ENCODE results near the gene MAPK11. TPM values are rescaled to one million over a fixed set of nuclear protein-coding genes. Genes with fewer than 3 reads are reported as not detected.

MAPK11 gene
- total and polyA plus RNA-seq, 9 of the 15 experiments (the other 6 are each of a cell fraction or from before 2014, with no cell fraction given): 0.06 to 14.6 (median 5.3) TPM

- no peak for TF ChIP-seq ZNF174 (CRISPR knock-in tag; IDR thresholded peaks at IDR 0.05)
- TF ChIP-seq GTF2F1 (IDR thresholded peaks at IDR 0.05; ENCODE audit: low read depth, low read length): no peak
- TF ChIP-seq THRA (IDR thresholded peaks at IDR 0.05): no peak
- TF ChIP-seq ASH1L (IDR thresholded peaks at IDR 0.05; ENCODE audit: borderline replicate concordance, low read depth, partially characterized antibody): no peak
Observed at GRCh38 chr22:50307890-50308596, 37.9 kb upstream of the MAPK11 start (continued).

- Histone ChIP-seq H3K9me3 (replicated peaks; ENCODE audit: control insufficient read depth, insufficient read depth, low read depth, low read length) (no peaks in the 10 kb centered on the region), H3K9ac (ENCODE audit: insufficient read depth in 1 of 2, low read depth in 2 of 2, low read length in 2 of 2) (peak within 1 kb of the TSS; percentile 75 to 91), H3K27me3 (ENCODE audit: control insufficient read depth in 2 of 2, insufficient read depth in 2 of 2, low read length in 2 of 2) (no peaks in the 10 kb centered on the region), H3K4me3 (peak within 1 kb of the TSS; percentile 59), H3K36me3 (ENCODE audit: control insufficient read depth, insufficient read depth, low read length) (no peaks in the 10 kb centered on the region), H3K4me1 (replicated peaks in 1 of 2; ENCODE audit: control insufficient read depth in 2 of 2, insufficient read depth in 2 of 2, low read length in 2 of 2) (peaks cover 34 to 91% of the 10 kb centered on the region in 2 experiments), H3K9me1 (ENCODE audit: control insufficient read depth, insufficient read depth, low read length) (no peaks in the 10 kb centered on the region), H3K79me2 (ENCODE audit: control insufficient read depth, insufficient read depth, low read length) (peaks cover 50% of the 10 kb centered on the region), H2AFZ (ENCODE audit: low read depth, low read length) (0 out of 2 replicates have a peak within 1 kb of the TSS, but pooled peaks have one; percentile 16), H4K20me1 (replicated peaks; ENCODE audit: control insufficient read depth, insufficient read depth, low read length) (no peaks in the 10 kb centered on the region), H3K27ac (ENCODE audit: extremely low read depth, low read depth, low read length) (peak within 1 kb of the TSS; percentile 74), H3K4me2 (ENCODE audit: insufficient read depth, low read length) (peak within 1 kb of the TSS; percentile 61)
- DNase-seq (ENCODE audit: extremely low read depth in 1 of 4, low spot score in 3 of 4) (peak; percentile 80 to 87 (median 84)), FAIRE-seq (no peak), ATAC-seq (peak; percentile 68)
- 0% methylated on average over 8 of the region's 105 CpGs for WGBS (ENCODE audit: insufficient coverage, low coverage, missing lambda C conversion rate)
- no TSS peak for BruUV-seq (replicated peaks)
- in situ Hi-C loops (cut with MboI): no loop called here
- ChIA-PET CTCF (ENCODE audit: low intra/inter-chr PET ratio) (no interaction called here), POLR2A (interaction anchor here (0.6 to 2.5 kb wide), 4 partner anchors 13 to 45 kb away, joined by 3 to 11 read pairs (median 3); partner anchors contain the start of gene MAPK12)
- intact Hi-C loops (cut with micrococcal nuclease): no loop called here
- TF ChIP-seq HMGN3 (IDR thresholded peaks at IDR 0.05; ENCODE audit: borderline replicate concordance, extremely low read depth, insufficient read length, low read depth, low read length) (peak; percentile 37), SMAD4 (CRISPR knock-in tag; conservative IDR thresholded peaks at IDR 0.05) (0 out of 2 replicates have a peak, but pooled peaks have one; percentile 25), ZBTB7A (IDR thresholded peaks at IDR 0.05; ENCODE audit: borderline replicate concordance, control insufficient read depth, low read depth, low read length) (peak; percentile 35; the same call in 1 of the 2 replicates)
Observed at GRCh38 chr22:50306753-50307749, 36.9 kb upstream of the MAPK11 start, which contains the start of gene PLXNB2. TSS of gene PLXNB2 (minus strand) at chr22:50307646. CDS start at chr22:50290584, 17,062 bp downstream.

Data from K562 (cell line).